Fibroblast of the aortic adventitia (primary cell): ENCODE data around the gene GRK4. TPM values are rescaled to one million over a fixed set of nuclear protein-coding genes. Genes with fewer than 3 reads are reported as not detected.

Source experiments
- DNase-seq: peaks from one replicate; pipeline ENCODE4 v3.0.0-alpha.2; 2010; ENCODE audit warnings: low read depth
- H3K4me3 ChIP-seq: 2 replicates; pipeline ENCODE4 v1.5.1; 2011; ENCODE audit warnings: low read depth, mild to moderate bottlenecking, control low read depth, low read length, moderate library complexity
- CTCF ChIP-seq: IDR thresholded peaks from 2 replicates; pipeline ENCODE4 v1.5.1; 2011; ENCODE audit warnings: mild to moderate bottlenecking, low read length, control low read depth, inconsistent platforms; ENCODE audit not compliant: insufficient read depth
- small RNA-seq: library from RNA; depleted of rRNA; stranded (forward); fragments of <200 nt; gene quantifications from one replicate; pipeline ENCODE3, GENCODE V24; 2012
- total RNA-seq: library from RNA; depleted of rRNA; stranded (reverse); fragments of >200 nt; gene quantifications from 2 replicates; pipeline ENCODE4 v1.2.3, GENCODE V29; 2012; ENCODE audit warnings: low replicate concordance

The GRK4 gene
- total RNA-seq, 1 donor, result 8.6 TPM

GRCh38 chr4:3085948-3086670, 122.7 kb downstream of the GRK4 start:
- DNase-seq, result no peak
- H3K4me3 ChIP-seq, result no peak overlapping the region
- no peak for TF ChIP-seq CTCF

DNA sequence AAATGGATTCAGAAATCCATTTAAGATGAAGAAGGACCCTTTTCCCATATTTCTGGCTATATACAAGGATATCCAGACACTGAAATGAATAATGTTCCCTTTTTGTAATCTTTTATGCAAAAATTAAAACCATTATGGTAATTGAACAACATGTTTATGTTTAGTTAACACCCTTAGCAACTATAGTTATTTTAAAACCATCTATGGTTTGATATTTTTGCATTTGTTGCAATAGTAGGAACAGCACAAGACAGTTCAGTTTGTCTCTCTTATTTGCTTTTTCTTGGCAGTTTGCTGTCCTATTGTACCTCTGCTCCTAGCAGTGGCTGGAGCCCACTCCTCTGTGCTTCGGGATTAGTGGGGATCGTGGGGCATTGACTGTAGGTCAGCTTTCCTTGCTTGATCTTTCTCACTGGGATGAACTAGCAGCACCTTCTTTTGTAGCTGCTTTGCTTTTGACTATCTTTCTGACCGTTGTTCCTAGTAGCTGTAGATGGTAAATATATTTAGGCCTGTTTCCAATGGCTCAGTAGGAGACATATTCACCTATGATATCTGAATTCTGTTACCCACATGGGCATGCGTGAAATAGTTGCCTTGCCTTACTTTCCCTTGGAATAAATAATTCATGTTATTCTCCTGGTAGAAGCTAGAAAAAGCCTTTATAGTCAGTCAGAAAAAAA, 123.9 kb downstream of the GRK4 start:
- no peak for DNase-seq
- no peak overlapping the region for H3K4me3 ChIP-seq
- no peak for TF ChIP-seq CTCF

Small RNA genes lying within 50 kb of the gene (small RNA-seq; reads per million reads assigned to genes)
- gene RF02134, result not detected
- not detected for gene RF02135
- gene RNU6-204P, result not detected

Other genes with a start within 250 kb of the GRK4 start
- gene TNIP2, start 207.2 kb upstream of the GRK4 start, total RNA-seq, result 31.5 and 65.7 TPM in 2 replicates
- 30.7 and 30.8 TPM in 2 replicates for gene SH3BP2, start 170.5 kb upstream of the GRK4 start, total RNA-seq
- gene ADD1, start 119.7 kb upstream of the GRK4 start, total RNA-seq, result 168 and 591 TPM in 2 replicates
- gene NOP14, start 165 bp upstream of the GRK4 start, total RNA-seq, result 25.6 and 46.7 TPM in 2 replicates
- not detected in 2 replicates for gene HTT-AS, start 111.0 kb downstream of the GRK4 start, total RNA-seq
- 33.2 and 49.9 TPM in 2 replicates for gene HTT, start 111.1 kb downstream of the GRK4 start, total RNA-seq